HG03159 (cell line): ENCODE results near the gene GABBR2.

Source experiments
- ATAC-seq: cut with Tn5 transposase; IDR thresholded peaks from one replicate; pipeline ENCODE4 v1.9.1; 2021; ENCODE audit warnings: mild to moderate bottlenecking, moderate library complexity; ENCODE audit not compliant: unreplicated experiment

The GABBR2 gene

DNA sequence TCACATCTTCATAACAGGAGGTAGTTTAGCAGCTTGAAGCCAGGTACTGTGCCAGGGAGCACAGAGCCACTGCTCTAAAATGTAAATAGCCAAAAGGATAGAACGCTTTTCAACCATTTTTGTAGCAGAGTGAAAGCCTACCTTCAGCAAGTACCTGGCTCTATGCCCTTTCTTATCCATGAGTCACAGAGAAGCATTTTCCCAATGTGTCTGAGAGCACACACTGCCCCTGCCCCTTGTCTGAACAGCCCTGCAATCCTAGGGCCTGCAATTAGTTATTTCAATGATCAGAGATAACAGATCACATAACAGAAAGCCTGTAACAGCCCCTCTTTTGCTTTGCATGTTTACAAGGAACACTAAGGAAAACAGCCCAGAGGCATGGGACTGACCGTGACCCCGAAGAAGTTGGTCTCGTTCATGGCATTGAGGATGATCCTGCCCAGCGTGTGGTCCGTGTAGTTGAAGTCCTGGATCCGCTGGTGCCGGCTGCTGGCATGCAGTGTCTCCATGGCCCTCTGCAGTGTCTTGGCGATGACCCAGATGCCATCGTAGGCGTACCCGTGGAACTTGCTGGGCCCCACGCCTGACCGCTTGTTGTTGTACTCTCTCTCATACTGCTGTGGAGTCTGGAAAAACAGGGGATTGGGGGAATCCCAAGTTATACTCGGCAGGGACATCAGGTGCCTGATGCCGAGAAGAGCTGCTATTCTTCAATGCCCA lies 255.0 kb downstream of the GABBR2 start:
- ATAC-seq = no peak

DNA sequence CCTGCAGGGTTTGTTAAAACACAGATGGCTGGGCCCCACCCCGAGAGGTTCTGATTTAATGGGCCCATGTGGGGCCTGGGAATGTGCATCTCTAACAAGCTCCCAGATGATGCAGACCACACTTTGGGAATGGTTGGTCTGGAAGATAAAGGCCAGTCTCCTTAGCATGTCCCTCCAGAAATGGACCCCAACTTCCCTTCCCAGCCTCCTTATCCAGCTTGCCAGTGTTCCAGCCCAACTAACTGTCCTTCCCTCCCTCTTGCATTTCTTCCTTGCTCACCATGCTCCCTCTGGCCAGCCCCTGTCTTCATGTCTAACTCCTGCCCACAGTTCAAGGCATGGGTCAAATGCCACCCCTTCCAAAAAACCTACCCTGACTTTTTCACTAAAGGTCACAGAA lies 257.2 kb downstream of the GABBR2 start:
- ATAC-seq = no peak

DNA sequence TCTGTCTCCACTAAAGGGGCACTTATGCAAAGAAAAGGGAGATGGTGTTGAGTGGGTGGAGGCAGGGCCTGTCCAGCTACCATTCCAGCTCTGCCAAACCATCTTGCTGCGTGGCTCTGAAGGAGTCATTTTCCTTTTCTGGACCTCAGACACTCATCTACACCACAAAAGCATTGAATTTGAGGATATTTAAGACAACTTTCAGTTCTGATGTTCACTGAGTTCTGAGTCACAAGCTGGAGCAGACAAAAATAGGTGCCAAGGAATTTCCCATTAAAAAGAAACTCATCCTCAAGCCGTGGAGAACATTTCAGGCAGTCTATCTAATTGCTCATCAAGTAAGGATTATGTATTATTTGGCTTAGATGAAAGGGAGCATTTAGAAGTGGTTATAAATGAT lies 258.2 kb downstream of the GABBR2 start:
- no peak for ATAC-seq

DNA sequence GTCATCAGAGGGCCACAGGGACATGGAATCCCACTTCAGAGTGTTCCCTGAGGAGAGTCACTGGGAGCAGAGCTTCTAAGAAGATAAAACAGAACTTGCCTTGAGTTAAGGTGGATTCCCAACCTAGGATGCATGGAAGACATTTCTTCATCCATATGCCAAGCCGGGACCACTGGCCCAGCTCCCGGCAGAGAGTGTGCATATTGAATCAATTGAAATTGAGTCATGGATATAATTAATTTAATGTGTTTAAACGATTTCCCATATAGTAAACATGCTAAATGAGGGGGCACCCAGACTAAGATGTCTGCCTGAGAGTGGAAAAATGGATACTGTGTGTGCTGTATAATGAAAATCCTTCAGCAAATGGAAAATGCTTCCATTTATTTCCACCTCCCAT lies 258.9 kb downstream of the GABBR2 start:
- no peak for ATAC-seq

DNA sequence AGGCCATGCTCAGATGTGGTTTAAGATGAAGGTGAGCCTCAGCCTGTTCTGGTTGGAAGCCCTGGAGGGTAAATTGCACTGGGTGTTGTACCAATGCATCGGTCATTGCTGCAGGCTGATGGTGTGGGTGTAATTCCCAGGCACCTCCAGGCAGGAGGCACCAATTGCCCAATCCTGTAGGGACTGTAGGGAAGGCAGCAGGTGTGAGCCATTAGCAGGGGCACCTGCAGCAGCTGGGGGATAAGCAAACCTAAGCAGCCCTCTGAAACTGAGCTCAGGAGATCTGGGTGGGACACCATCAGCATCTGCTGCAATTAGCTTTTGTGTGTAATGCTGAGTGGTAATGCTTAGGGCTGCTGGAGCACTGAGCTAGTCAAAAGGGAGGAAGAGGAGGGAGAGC lies 263.2 kb downstream of the GABBR2 start:
- ATAC-seq = no peak

DNA sequence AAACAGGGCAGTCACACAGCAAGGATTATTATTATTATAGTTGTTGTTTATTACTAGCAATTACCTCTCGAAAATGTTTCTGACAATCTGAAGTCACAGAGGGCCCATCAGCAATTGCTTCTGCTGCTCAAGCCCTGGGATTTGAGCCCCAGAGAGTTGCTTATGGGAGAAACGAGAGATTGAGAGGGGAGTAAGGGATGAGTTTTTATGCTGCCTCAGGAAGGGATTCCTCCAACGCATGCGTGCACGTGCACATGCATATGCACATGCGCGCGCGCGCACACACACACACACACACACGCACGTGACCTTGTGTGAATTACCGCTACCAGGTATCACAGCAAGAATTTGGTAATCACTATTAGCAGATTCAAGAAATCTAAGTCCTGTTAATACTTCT lies 264.1 kb downstream of the GABBR2 start:
- ATAC-seq = no peak

DNA sequence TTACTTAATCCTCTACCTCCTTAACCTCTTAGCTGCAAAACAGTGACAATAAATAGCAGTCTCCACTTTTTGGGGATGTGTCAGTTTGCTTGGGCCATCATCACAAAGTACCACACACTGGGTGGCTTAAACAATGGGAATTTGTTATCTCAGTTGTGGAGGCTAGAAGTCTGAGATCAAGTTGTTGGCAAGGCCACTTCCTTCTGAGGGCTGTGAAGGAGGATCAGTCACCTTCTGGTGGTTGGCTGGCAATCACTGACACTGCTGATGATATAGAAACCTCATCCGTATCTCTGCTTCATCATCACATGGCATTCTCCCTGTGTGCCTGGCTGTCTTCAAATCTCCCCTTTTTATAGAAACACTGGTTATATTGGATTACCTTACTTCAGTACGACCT lies 266.2 kb downstream of the GABBR2 start:
- no peak for ATAC-seq

DNA sequence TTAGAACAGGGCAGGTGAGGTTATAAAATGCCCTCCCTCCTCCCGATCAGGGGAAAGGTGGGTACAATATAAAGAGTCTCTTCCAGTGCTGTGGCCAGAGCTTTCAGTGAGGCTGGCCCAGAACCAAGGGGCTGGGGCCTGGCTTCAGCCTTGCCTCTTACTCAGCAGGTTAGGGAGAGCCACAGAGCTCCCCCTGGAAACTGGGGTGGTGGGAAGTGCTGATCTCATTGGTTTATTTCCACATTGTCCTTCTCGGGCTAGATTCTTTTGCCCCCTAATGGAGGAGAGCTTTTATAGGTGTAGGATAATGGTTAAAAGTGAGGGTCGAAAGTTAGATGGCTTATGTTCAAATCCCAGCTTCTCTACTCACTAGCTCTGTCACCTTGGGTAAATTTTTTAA lies 266.6 kb downstream of the GABBR2 start:
- no peak for ATAC-seq

DNA sequence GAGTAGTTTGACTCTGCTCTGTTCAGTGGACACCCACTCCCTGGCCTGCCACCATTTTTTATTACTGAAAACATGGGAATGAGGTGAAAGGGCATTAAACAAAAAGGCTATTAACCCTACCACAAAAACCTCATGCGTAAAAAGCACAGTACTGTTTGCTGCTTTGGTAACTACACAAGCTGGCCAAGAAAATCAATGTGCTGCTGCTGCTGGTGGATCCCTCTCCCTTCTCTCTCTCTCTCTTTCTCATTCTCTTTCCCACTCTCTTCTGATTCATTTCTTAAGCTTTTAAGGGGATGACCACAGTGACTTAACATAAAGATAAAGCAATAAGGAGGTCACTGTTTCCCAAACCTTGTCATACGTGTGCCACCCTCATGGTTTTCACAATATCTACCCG lies 270.1 kb downstream of the GABBR2 start:
- ATAC-seq = no peak

DNA sequence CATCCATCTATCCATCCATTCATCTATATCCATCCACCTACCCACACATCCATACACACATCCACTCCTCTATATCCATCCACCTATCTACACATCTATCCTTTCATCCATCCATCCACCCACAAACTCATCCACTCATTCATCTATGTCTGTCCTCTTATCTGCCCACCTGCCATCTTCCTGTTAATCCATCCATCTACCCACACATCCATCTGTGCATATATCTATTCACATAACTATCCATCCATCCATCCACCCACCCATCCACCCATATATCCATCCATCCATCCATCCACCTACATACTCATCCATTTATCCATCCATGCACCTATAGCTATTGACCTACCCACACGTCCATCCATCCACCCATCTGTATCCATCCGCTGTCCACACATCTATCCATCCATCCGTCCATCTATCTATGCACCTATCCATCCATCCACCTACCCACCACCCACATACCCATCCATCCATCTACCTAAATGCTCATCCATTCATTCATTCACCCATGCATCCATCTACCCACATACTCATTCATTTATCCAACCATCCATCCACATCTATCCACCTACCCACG lies 271.2 kb downstream of the GABBR2 start:
- no peak for ATAC-seq

DNA sequence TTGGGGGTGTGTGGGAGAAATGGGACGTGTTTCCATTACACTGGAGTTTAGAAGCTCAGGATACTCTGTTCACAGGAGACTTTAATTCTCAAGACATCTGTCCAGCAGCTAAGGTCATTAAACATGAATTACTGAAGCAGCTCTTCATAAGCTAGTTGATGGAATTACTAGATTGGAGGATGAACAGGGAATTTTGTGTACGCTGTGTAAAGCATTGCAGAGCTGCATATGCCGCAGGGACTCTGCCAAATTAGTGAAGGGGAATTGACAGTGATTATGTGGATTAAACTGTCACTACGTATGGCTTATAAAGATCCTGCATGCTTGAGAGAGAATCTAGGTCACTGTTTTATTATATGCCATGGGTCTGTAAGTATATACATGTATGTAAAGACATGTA lies 275.8 kb downstream of the GABBR2 start:
- ATAC-seq = no peak

DNA sequence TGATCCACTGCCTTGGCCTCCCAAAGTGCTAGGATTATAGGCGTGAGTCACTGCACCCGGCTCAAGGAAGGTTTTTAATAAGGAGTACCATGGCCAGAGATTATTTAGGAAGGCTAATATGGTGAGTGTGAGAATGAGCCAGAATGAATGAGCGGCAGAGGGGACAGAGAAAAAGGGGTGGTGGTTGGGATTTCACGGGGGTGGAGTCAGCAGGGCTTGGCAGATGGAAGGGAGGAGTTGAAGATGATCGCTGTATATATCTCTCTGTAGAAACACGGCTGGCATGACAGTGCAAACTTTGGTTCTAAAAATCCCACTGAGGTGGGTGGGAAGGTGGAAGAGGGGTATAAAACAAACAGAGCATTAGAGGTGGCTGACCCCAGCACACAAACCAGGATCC lies 276.6 kb downstream of the GABBR2 start:
- no peak for ATAC-seq

DNA sequence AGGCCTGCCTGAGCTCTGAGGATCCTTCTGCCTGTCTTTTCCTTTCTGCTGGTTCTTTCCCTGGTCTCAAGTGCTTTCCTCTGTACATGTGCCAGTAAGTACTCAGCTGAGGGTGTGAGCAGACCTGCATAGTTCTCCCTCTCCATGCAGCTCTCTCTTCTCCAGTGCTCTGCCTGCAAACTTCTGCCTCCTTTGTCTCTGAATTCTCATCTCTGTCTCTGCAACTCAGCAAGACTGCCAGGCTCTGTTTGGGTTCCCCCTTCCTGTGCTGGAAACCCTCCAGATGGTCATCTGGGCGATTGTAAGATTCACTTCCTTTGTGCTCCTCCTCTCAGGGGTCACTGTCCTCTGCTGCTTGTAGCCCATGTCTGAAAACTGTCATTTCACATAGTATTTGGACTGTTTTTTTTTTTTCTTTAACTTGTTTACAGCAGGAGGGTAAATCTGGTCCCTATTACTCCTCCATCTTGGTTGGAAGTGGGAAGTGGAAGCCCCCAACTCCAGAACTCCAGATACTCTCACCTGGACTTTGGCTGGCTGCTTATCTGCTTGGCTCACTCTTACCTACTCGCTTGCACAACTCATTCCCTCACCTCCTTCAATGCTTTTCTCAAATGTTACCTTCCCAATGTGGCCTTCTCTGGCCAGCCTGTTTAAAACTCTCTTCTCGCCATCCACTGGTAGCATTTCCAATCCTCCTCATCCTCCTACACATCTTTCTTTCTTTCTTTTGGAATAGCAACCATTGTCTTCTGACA lies 278.0 kb downstream of the GABBR2 start:
- no peak for ATAC-seq

DNA sequence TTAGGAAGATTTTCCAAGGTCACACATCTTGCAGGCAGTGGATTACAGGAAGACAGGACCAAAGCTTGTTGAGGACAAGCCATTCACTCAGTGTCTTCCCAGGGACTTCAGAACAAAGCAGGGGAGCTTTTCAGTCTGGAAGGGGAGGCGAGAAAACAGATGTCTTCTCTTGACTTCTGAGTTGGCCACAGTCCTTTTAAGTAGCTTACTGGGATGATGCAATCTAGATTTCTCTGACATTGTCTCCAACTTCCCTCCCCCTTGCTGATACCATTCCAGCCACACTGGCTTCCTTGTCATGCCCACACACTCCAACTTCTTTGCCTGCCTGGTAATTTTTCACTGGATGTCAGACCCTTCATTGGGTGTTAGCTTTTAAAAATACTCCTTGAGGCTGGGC lies 279.1 kb downstream of the GABBR2 start:
- ATAC-seq = no peak

DNA sequence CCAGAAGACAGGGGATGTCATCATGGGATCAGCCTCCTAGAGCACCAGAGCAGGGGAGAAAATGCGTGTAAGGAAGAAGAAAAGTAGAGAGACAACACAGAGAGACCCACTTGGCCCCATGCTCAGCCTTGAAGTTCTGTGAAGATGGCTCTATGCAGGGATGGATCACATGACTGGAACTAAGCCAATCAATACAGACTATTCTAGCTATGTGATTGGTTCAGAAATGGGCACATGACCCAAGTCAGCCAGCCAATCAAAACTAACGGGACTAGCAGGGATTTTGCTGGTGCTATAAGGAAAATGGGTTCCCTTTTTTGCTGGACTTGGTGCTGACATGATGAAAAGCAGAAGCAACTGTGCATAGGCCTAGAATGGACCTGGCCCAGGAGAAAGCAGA lies 280.3 kb downstream of the GABBR2 start:
- no peak for ATAC-seq

DNA sequence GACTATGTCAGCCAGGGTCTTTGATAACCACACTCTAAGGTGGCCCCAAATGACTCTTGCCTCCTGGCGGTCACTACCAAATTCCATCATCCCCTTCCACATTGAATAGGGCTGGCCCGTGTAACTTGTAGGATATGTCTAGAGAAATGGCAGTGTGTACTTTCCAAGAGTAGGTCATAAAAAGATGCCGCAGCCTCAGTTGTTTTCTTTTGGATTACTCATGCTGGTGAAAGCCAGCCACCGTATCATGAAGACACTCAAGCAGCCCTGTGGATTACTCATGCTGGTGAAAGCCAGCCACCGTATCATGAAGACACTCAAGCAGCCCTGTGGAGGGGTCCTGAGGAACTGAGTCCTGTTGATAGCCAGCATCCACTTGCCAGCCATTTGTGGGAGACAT lies 281.2 kb downstream of the GABBR2 start:
- ATAC-seq = no peak

DNA sequence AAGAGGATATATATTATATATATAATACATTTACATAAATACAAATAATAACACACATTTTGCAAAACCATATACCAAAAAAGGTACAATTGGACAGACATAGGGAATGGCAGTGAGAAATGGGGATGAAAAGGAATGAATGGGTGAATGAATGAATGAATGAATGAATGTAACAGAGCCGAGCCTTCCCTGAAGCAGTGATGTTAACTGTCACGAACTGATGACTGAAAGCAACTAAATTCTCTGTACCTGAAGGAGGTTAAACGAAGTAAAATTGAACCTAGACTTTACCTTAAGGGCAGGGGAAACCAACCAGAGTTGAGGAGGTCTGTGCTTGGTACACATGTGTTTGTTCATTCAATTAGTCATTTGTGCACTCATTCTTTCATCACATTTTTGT lies 283.7 kb downstream of the GABBR2 start:
- no peak for ATAC-seq

DNA sequence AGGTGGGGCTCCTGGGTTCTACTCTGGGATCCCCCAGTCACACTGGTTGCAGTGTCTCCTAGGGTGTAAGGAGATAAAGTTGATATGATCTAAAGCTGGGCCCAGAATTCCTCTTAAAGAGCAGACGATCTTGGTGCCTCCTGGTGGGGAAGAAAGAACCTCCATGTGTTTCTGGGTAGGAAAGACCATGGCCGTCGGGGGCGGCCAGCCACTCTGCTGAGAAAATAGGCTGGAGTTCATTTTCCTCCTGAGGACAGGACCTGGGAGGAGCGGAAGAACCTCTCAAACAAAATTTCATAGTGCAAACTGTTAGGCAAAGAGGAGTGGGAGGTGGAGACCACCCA lies 289.5 kb downstream of the GABBR2 start:
- ATAC-seq = no peak

DNA sequence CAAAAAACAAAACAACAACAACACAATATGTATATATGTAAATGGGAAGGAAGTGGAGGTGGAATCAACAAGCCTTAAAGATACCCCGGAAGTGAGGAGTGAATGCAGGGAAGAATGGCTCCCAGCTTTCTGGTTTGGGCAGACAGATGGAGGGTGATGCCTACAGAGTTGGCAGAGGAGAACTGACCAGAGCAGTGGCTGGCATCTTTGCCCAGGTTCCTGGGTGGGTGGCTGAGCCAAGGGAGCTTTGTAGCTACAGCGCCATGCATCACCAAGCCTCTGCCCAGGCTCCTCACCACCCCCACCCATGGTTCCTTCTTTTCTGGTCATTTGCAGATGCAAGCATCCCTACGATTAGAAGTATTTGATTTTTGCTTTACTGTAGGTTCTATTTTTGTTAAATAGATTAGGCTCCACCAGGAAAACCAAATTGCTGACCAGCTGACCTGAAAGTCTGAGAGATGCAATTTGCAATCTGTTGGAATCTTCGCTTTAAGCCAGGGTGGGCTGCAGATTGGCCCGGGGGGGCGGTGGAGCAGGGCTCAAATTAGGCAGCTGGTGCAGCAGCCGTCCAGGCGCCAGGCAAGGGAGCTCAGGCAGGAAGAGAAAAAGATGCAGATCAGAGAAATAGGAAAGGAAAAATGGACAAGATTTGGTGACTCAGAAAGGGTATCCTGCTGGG lies 290.0 kb downstream of the GABBR2 start:
- ATAC-seq = no peak

DNA sequence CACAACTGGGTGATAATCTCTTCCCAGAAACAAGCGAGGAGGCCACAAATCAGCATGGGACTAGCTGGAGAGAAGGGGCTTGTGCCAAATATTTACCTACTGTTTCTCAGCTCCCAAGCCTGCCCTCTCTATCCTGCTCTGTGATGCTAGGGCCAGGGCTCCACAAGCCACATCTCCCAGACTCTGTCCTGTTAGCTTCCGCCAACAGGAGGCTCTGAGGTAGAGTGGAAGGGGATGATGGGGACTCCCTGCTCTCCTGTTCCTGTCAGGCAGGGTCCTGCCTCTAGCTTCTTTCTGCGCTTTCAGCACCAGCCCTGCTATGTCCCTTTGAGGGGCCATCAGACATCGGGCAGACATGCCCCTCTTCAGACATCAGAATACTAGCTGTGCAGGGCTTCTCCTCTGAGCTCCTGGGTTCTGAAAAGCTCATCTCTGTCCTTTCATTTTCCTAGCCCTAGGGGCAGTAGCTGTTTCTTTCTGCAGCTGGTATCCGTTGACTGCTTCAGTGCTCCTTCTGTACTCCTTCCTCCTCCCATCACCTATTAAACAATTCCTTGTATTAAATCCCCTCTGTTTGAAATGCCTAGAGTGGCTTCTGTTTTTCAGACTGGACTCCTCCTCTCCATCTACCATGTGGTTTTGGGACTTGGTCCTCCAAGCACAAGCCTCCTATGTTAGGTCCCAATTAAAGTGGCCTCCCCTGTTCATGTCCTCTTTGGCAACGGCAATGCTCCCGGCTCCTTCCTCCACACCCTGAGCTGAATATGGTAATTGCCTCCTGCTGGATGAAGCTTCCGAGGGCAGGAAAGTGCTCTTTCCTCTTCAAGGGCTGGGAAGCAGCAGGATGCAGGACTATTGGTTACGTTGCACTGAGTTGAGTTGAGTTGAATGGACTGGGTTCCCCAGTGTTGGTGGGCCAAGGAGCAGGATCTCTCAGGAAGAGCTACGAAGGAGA lies 292.2 kb downstream of the GABBR2 start:
- ATAC-seq = no peak

DNA sequence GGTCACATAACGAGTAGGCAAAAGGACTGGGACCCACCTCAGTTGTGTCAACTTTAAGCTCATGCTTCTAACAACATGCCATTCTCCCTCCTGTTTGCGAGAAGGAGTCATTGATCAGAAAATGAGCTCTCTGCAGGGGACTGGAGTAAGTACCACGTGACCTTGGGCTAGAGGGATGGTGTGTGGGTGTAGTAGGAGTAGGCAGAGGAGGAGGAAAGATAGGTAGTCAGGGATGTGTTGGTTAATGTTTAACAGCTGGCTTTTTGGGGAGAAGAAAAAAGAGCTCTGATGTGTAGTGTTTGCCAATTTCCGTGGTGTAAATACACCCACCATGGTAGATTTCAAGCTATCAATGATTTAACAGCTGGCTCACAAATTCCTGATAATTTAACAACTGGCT lies 293.0 kb downstream of the GABBR2 start:
- no peak for ATAC-seq
